Kidney (tissue), 14 donors: ENCODE results near the gene METTL26. TPM values are rescaled to one million over a fixed set of nuclear protein-coding genes. Genes with fewer than 3 reads are reported as not detected.

ENCODE experiments used
- DNase-seq, 5 donors: peaks; one replicate each; pipeline ENCODE4 v3.0.0-alpha.2; 2013 to 2020
- FAIRE-seq: peaks from 2 replicates; lab custom pipeline; 2012; peaks lifted over from hg19 to GRCh38; lab: Jason Lieb, UNC
- H3K27ac ChIP-seq, 2 donors: one replicate each; pipeline ENCODE4 v1.7.0; 2013; ENCODE audit warnings: low read depth in 2 of 2, low read length in 2 of 2, inconsistent platforms in 1 of 2
- H3K27me3 ChIP-seq: one replicate; pipeline ENCODE4 v1.7.1; 2013; ENCODE audit warnings: low read length, inconsistent platforms; ENCODE audit not compliant: control insufficient read depth, insufficient read depth
- H3K36me3 ChIP-seq, 3 donors: one replicate each; pipeline versions ENCODE4 v1.7.0 to v1.7.1; 2013; ENCODE audit warnings: low read length in 3 of 3, control low read depth in 1 of 3, inconsistent platforms in 1 of 3; ENCODE audit not compliant: insufficient read depth in 3 of 3, control insufficient read depth in 2 of 3
- H3K4me1 ChIP-seq, 3 donors: one replicate each; pipeline versions ENCODE4 v1.7.0 to v1.7.1; 2013; ENCODE audit warnings: low read length in 3 of 3, inconsistent platforms in 1 of 3, low read depth in 1 of 3; ENCODE audit not compliant: control insufficient read depth in 2 of 3, insufficient read depth in 2 of 3
- H3K4me3 ChIP-seq, 3 donors: one replicate each; pipeline versions ENCODE4 v1.7.0 to v1.8.1; 2013; ENCODE audit warnings: low read length in 3 of 3, control low read depth in 1 of 3, inconsistent platforms in 1 of 3
- H3K9ac ChIP-seq, 3 donors: one replicate each; pipeline versions ENCODE4 v1.7.0 to v1.7.1; 2013; ENCODE audit warnings: low read length in 3 of 3, control low read depth in 1 of 3, inconsistent platforms in 1 of 3
- H3K9me3 ChIP-seq, 3 donors: one replicate each; pipeline versions ENCODE4 v1.7.0 to v1.7.1; 2013; ENCODE audit warnings: low read length in 3 of 3, control low read depth in 1 of 3, inconsistent platforms in 1 of 3; ENCODE audit not compliant: control insufficient read depth in 2 of 3, insufficient read depth in 1 of 3
- intact Hi-C: fragments of 100-400 bp; cut with DNase I; formaldehyde crosslinking; loops from one replicate; pipeline ENCODE4 v1.11.1; 2022
- polyA plus RNA-seq: library from polyadenylated mRNA; stranded (reverse); fragments of 350-450 nt; fragmentation: Illumina TruSeq; extraction: RNeasy Lipid Tissue Mini Kit (QIAGEN cat#74804); gene quantifications from one replicate; pipeline ENCODE4 v1.2.3, GENCODE V29; 2014; ENCODE audit warnings: low read depth, low replicate concordance; ENCODE audit not compliant: insufficient read depth
- total RNA-seq: library from RNA; stranded (reverse); fragmentation: NEBNext Ultra II Directional; extraction: Animal tissue kit (Norgen Biotek cat#: 25700); gene quantifications from one replicate; pipeline ENCODE4 v1.2.1, GENCODE V29; 2021
- TF ChIP-seq, protein P1 (sequence below): IDR thresholded peaks from 3 replicates; pipeline ENCODE4 v1.5.1; 2012; ENCODE audit warnings: mild to moderate bottlenecking, moderate library complexity, borderline replicate concordance; ENCODE audit not compliant: insufficient read depth; ENCODE audit errors: extremely low read depth
- donor health status: control.
- donor health status: control.
- donor health status: control.
- donor health status: control.
- donor health status: control.
- donor health status: DM: yes; HTN: yes; CAD: no.
- donor health status: Normal renal cell carcinoma (clear cell type).

METTL26 gene
- total and polyA plus RNA-seq, 2 donors from 2014 or later = 44.2 to 183 TPM

DNA sequence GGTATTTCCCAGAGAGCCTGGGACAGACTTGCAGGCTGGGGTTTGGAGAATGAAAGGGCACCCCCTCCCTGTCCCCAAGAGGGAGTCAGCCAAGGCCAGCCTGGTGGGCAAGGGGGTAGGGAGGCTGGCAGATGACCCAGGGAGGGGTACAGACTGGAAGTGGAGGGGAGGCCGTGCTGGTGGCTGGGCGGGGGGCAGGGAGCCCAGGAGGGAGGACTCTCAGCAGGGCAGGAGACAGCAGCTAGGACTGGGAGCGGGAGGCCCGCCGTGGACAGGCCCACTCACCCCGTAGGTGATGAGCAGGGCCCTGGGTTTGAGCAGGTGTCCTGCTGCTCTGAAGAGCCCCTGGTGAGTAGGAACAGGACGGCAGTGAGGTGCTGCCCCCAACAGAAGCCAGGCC is 1.1 kb downstream of the METTL26 start:
- Histone ChIP-seq H3K4me1 (peaks cover 0 to 33% (median 5%) of the 10 kb centered on the region in 3 donors), H3K9ac (peak overlapping the region in 1 of 3 donors; percentile 19), H3K36me3 (no peaks in the 10 kb centered on the region), H3K9me3 (no peaks in the 10 kb centered on the region), H3K4me3 (peak overlapping the region in 1 of 3 donors; percentile 86), H3K27ac (no peak overlapping the region), H3K27me3 (no peaks in the 10 kb centered on the region)
- FAIRE-seq = no peak
- intact Hi-C loops = no loop called here
- TF ChIP-seq, protein P1, sequence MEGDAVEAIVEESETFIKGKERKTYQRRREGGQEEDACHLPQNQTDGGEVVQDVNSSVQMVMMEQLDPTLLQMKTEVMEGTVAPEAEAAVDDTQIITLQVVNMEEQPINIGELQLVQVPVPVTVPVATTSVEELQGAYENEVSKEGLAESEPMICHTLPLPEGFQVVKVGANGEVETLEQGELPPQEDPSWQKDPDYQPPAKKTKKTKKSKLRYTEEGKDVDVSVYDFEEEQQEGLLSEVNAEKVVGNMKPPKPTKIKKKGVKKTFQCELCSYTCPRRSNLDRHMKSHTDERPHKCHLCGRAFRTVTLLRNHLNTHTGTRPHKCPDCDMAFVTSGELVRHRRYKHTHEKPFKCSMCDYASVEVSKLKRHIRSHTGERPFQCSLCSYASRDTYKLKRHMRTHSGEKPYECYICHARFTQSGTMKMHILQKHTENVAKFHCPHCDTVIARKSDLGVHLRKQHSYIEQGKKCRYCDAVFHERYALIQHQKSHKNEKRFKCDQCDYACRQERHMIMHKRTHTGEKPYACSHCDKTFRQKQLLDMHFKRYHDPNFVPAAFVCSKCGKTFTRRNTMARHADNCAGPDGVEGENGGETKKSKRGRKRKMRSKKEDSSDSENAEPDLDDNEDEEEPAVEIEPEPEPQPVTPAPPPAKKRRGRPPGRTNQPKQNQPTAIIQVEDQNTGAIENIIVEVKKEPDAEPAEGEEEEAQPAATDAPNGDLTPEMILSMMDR = no peak
- DNase-seq = no peak

DNA sequence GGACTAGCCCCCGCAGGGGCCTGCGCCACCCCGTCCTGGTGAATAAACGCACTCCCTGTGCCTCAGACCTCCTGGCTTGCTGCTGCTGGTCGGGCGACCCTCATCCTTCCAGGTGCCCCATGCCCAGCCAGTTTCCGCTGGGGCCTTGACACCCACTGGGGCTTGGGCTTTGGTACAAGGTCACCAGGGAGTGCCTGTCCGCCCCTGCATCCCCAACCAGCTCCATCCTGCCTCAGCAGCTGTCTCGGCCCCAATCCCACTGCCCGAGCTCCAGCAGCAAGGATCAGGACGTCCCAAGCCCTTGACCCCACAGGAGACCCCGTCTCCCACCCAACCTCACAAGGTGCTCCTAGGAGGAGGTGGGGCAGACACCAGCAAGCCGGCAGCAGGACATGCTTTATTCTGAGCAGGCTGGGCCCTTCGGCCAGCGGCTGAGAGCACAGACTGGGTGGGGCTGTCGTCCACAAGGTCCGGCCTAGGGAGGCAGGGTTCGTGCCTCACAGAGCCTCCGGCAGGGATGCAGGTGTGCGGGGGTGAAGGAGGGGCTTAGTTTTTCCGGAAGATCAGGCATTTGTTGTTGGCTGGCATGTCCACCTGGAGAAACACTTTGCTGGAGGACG is 1.9 kb downstream of the METTL26 start:
- Histone ChIP-seq H3K4me1 (peaks cover 0 to 40% (median 8%) of the 10 kb centered on the region in 3 donors), H3K9me3 (no peaks in the 10 kb centered on the region), H3K27me3 (no peaks in the 10 kb centered on the region), H3K27ac (no peak overlapping the region), H3K9ac (no peak overlapping the region), H3K4me3 (no peak overlapping the region), H3K36me3 (no peaks in the 10 kb centered on the region)
- TF ChIP-seq, protein P1 = no peak
- FAIRE-seq = no peak
- DNase-seq = no peak
- intact Hi-C loops = no loop called here

DNA sequence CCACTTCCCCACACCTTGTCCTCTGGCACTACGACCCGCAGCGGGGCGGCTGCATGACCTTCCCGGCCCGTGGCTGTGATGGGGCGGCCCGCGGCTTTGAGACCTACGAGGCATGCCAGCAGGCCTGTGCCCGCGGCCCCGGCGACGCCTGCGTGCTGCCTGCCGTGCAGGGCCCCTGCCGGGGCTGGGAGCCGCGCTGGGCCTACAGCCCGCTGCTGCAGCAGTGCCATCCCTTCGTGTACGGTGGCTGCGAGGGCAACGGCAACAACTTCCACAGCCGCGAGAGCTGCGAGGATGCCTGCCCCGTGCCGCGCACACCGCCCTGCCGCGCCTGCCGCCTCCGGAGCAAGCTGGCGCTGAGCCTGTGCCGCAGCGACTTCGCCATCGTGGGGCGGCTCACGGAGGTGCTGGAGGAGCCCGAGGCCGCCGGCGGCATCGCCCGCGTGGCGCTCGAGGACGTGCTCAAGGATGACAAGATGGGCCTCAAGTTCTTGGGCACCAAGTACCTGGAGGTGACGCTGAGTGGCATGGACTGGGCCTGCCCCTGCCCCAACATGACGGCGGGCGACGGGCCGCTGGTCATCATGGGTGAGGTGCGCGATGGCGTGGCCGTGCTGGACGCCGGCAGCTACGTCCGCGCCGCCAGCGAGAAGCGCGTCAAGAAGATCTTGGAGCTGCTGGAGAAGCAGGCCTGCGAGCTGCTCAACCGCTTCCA is 2.6 kb downstream of the METTL26 start:
- Histone ChIP-seq H3K9ac (no peak overlapping the region), H3K4me3 (no peak overlapping the region), H3K36me3 (no peaks in the 10 kb centered on the region), H3K27ac (no peak overlapping the region), H3K9me3 (no peaks in the 10 kb centered on the region), H3K4me1 (peaks cover 0 to 42% (median 12%) of the 10 kb centered on the region in 3 donors), H3K27me3 (no peaks in the 10 kb centered on the region)
- FAIRE-seq (no peak), DNase-seq (no peak)
- TF ChIP-seq, protein P1 = no peak
- intact Hi-C loops = no loop called here
